Panc1 (cell line): ENCODE measurements around the gene KPNB1. TPM values are rescaled to one million over a fixed set of nuclear protein-coding genes. Genes with fewer than 3 reads are reported as not detected.
A peak's percentile ranks its signal among the peaks of the same experiment; 100 is the strongest.

Experiments used
- ATAC-seq: fragments of 200-7000 bp; cut with Tn5 transposase; 2 replicates; pipeline ENCODE4 v1.9.1; 2020; ENCODE audit warnings: mild to moderate bottlenecking, moderate library complexity
- BruUV-seq: library from RNA; stranded (reverse); fragments of 400-500 nt; replicated peaks from 2 replicates; lab custom pipeline; 2021; lab: Mats Ljungman, UMichigan
- CTCF ChIA-PET: fragments of 300-600 bp; sonication (Branson Sonifier 250); formaldehyde crosslinking; loops from one replicate; lab custom pipeline; 2022; ENCODE audit warnings: antibody characterized with exemption; lab: Charles Lee
- POLR2A ChIA-PET: fragments of 300-600 bp; sonication (Branson Sonifier 250); formaldehyde crosslinking; loops from one replicate; lab custom pipeline; 2022; ENCODE audit warnings: antibody characterized with exemption; lab: Charles Lee
- DNase-seq: peaks from one replicate; pipeline ENCODE4 v3.0.0-alpha.2; 2010; ENCODE audit warnings: low read depth, low spot score
- H3K27ac ChIP-seq: 2 replicates; pipeline ENCODE4 v1.5.1; 2011; ENCODE audit warnings: mild to moderate bottlenecking, low read length, inconsistent platforms
- H3K27me3 ChIP-seq: fragments of 200-500 bp; sonication (Bioruptor generic); 2 replicates; pipeline ENCODE4 v1.6.0; 2014; ENCODE audit warnings: low read length, inconsistent platforms; ENCODE audit not compliant: control insufficient read depth, insufficient read depth
- H3K36me3 ChIP-seq: fragments of 200-500 bp; sonication (Bioruptor generic); 2 replicates; pipeline ENCODE4 v1.5.1; 2014; ENCODE audit warnings: inconsistent platforms, mild to moderate bottlenecking, low read length, moderate library complexity; ENCODE audit not compliant: control insufficient read depth, insufficient read depth
- H3K4me1 ChIP-seq: 2 replicates; pipeline ENCODE4 v1.5.1; 2011; ENCODE audit warnings: inconsistent platforms, mild to moderate bottlenecking, low read length, moderate library complexity; ENCODE audit not compliant: control insufficient read depth, insufficient read depth
- H3K4me3 ChIP-seq, 2 experiments: 2 replicates each; pipeline ENCODE4 v1.5.1; 2011 to 2012; ENCODE audit warnings: low read depth in 2 of 2, low read length in 2 of 2, mild to moderate bottlenecking in 2 of 2, inconsistent platforms in 1 of 2, moderate library complexity in 1 of 2
- H3K9me3 ChIP-seq: fragments of 200-500 bp; sonication (Bioruptor generic); 2 replicates; pipeline ENCODE4 v1.5.1; 2014; ENCODE audit warnings: low read depth, mild to moderate bottlenecking, inconsistent platforms, low read length, moderate library complexity; ENCODE audit not compliant: control insufficient read depth, insufficient read depth
- CTCF ChIP-seq: fragments of 450-650 bp; IDR thresholded peaks from 2 replicates; pipeline ENCODE4 v1.5.1; 2017; ENCODE audit warnings: mild to moderate bottlenecking
- POLR2AphosphoS5 ChIP-seq: IDR thresholded peaks from 2 replicates; pipeline ENCODE4 v1.6.1; 2012; ENCODE audit warnings: mild to moderate bottlenecking, low read depth, low read length, moderate library complexity
- REST ChIP-seq, 2 experiments: IDR thresholded peaks; 2 replicates each; pipeline ENCODE4 v1.6.1; 2011 to 2012; ENCODE audit warnings: low read depth in 2 of 2, control low read depth in 1 of 2, low read length in 1 of 2, mild to moderate bottlenecking in 1 of 2, moderate library complexity in 1 of 2; ENCODE audit not compliant: insufficient read depth in 1 of 2
- SIN3A ChIP-seq: IDR thresholded peaks from 2 replicates; pipeline ENCODE4 v1.6.1; 2012; ENCODE audit warnings: low read depth, mild to moderate bottlenecking, low read length, moderate library complexity, borderline replicate concordance; ENCODE audit not compliant: insufficient read depth
- TCF7L2 ChIP-seq: IDR thresholded peaks from 2 replicates; pipeline ENCODE4 v1.6.1; 2011; ENCODE audit warnings: mild to moderate bottlenecking, low read depth, low read length, inconsistent platforms
- in situ Hi-C: cut with HindIII; loops from 2 replicates; pipeline ENCODE4 v1.10.0; 2016; ENCODE audit warnings: low sequenced_read_pairs, low pct_unique_long_range_greater_than_20kb
- intact Hi-C: fragments of 100-400 bp; cut with micrococcal nuclease; formaldehyde crosslinking; loops from one replicate; pipeline ENCODE4 v1.10.0; 2022; ENCODE audit not compliant: unreplicated experiment
- total RNA-seq: library from RNA; stranded (reverse); gene quantifications from one replicate; pipeline ENCODE4 v1.2.1, GENCODE V29; 2021; ENCODE audit not compliant: unreplicated experiment

Gene KPNB1
- total RNA-seq, 1 experiment from 2014 or later: 666 TPM

GRCh38 chr17:47692137-47692894 lies 42.6 kb downstream of the KPNB1 start:
- Histone ChIP-seq H3K4me1 (peaks cover 15% of the 10 kb centered on the region), H3K36me3 (no peaks in the 10 kb centered on the region), H3K27me3 (no peaks in the 10 kb centered on the region), H3K9me3 (no peaks in the 10 kb centered on the region), H3K27ac (0 out of 2 replicates have a peak overlapping the region, but pooled peaks have one; percentile 6), H3K4me3 (no peak overlapping the region)
- in situ Hi-C loops: no loop called here
- DNase-seq (no peak), ATAC-seq (no peak)
- POLR2A ChIA-PET: no interaction called here
- intact Hi-C loops: no loop called here
- BruUV-seq: no TSS peak
- CTCF ChIA-PET: no interaction called here
- TF ChIP-seq CTCF: no peak
- TF ChIP-seq SIN3A: no peak
- no peak for TF ChIP-seq TCF7L2
- no peak for TF ChIP-seq POLR2AphosphoS5
- no peak for TF ChIP-seq REST (IDR thresholded peaks at IDR 0.05; ENCODE audit: insufficient read depth in 1 of 2, low read depth in 2 of 2, low read length in 1 of 2)

- TF ChIP-seq SIN3A (no peak), POLR2AphosphoS5 (no peak), CTCF (no peak), TCF7L2 (no peak), REST (IDR thresholded peaks at IDR 0.05; ENCODE audit: insufficient read depth in 1 of 2, low read depth in 2 of 2, low read length in 1 of 2) (no peak)
- ChIA-PET POLR2A (interaction anchor here (0.7 kb wide), 1 partner anchor 264 kb away, joined by 11 read pairs; the partner anchor contains the start of gene PRR15L), CTCF (no interaction called here)
Measured at GRCh38 chr17:47692895-47693730, 43.4 kb downstream of the KPNB1 start.

More at GRCh38 chr17:47692895-47693730, 43.4 kb downstream of the KPNB1 start:
- in situ Hi-C loops: no loop called here
- Histone ChIP-seq H3K4me3 (peak overlapping the region; percentile 59), H3K4me1 (peaks cover 11% of the 10 kb centered on the region), H3K27ac (peak overlapping the region; percentile 61), H3K36me3 (no peaks in the 10 kb centered on the region), H3K9me3 (no peaks in the 10 kb centered on the region), H3K27me3 (no peaks in the 10 kb centered on the region)
- ATAC-seq: no peak
- intact Hi-C loops: no loop called here
- BruUV-seq: no TSS peak
- no peak for DNase-seq
